HUES48 (cell line): ENCODE data around the gene SLC25A27.
"Not testable (repeated sequence)": the region's sequence is repeated elsewhere in the genome, so short reads cannot be mapped to it uniquely, and the experiment has no call there.

Source experiments
- H3K27ac ChIP-seq: one replicate; pipeline ENCODE4 v1.7.0; 2013; ENCODE audit warnings: low read depth, low read length, inconsistent platforms
- H3K27me3 ChIP-seq: 2 replicates; pipeline ENCODE4 v1.6.1; 2013; ENCODE audit warnings: mild to moderate bottlenecking, low read length; ENCODE audit not compliant: control insufficient read depth, insufficient read depth
- H3K36me3 ChIP-seq: 2 replicates; pipeline ENCODE4 v1.6.1; 2013; ENCODE audit warnings: low read length; ENCODE audit not compliant: control insufficient read depth, insufficient read depth
- H3K4me1 ChIP-seq: 2 replicates; pipeline ENCODE4 v1.6.1; 2013; ENCODE audit warnings: mild to moderate bottlenecking, low read length; ENCODE audit not compliant: control insufficient read depth, insufficient read depth
- H3K4me3 ChIP-seq: 2 replicates; pipeline ENCODE4 v1.5.1; 2013; ENCODE audit warnings: mild to moderate bottlenecking, low read depth, low read length
- H3K9ac ChIP-seq: 2 replicates; pipeline ENCODE4 v1.6.1; 2013; ENCODE audit warnings: mild to moderate bottlenecking, low read depth, low read length, moderate library complexity
- H3K9me3 ChIP-seq: 2 replicates; pipeline ENCODE4 v1.6.1; 2013; ENCODE audit warnings: low read length; ENCODE audit not compliant: control insufficient read depth, insufficient read depth

Gene SLC25A27

GRCh38 chr6:46629691-46630090 is 23.1 kb upstream of the SLC25A27 start:
- H3K9me3 ChIP-seq: no peaks in the 10 kb centered on the region
- no peak overlapping the region for H3K4me3 ChIP-seq
- no peaks in the 10 kb centered on the region for H3K4me1 ChIP-seq
- H3K9ac ChIP-seq: no peak overlapping the region
- no peak overlapping the region for H3K27ac ChIP-seq
- no peaks in the 10 kb centered on the region for H3K27me3 ChIP-seq
- H3K36me3 ChIP-seq: no peaks in the 10 kb centered on the region

GRCh38 chr6:46632053-46632452 is 20.7 kb upstream of the SLC25A27 start:
- Histone ChIP-seq H3K27me3 (no peaks in the 10 kb centered on the region), H3K9me3 (no peaks in the 10 kb centered on the region), H3K4me1 (no peaks in the 10 kb centered on the region), H3K27ac (no peak overlapping the region), H3K4me3 (no peak overlapping the region), H3K9ac (no peak overlapping the region), H3K36me3 (no peaks in the 10 kb centered on the region)

- no peak overlapping the region for H3K4me3 ChIP-seq
- H3K4me1 ChIP-seq: peaks cover 5% of the 10 kb centered on the region; the same call in 1 of the 2 replicates
Observed at GRCh38 chr6:46635462-46635861, 17.3 kb upstream of the SLC25A27 start.

GRCh38 chr6:46637145-46637544 is 15.6 kb upstream of the SLC25A27 start:
- Histone ChIP-seq H3K27ac (no peak overlapping the region), H3K4me1 (peaks cover 8% of the 10 kb centered on the region; the same call in 1 of the 2 replicates), H3K36me3 (no peaks in the 10 kb centered on the region), H3K9me3 (no peaks in the 10 kb centered on the region), H3K4me3 (no peak overlapping the region), H3K27me3 (no peaks in the 10 kb centered on the region), H3K9ac (no peak overlapping the region)

More at GRCh38 chr6:46635462-46635861, 17.3 kb upstream of the SLC25A27 start:
- no peak overlapping the region for H3K9ac ChIP-seq
- no peak overlapping the region for H3K27ac ChIP-seq
- no peaks in the 10 kb centered on the region for H3K36me3 ChIP-seq
- no peaks in the 10 kb centered on the region for H3K9me3 ChIP-seq
- H3K27me3 ChIP-seq: no peaks in the 10 kb centered on the region

GRCh38 chr6:46637933-46638332 is 14.8 kb upstream of the SLC25A27 start:
- Histone ChIP-seq H3K9ac (no peak overlapping the region), H3K4me1 (peaks cover 8% of the 10 kb centered on the region; the same call in 1 of the 2 replicates), H3K27ac (no peak overlapping the region), H3K27me3 (no peaks in the 10 kb centered on the region), H3K36me3 (no peaks in the 10 kb centered on the region), H3K9me3 (no peaks in the 10 kb centered on the region), H3K4me3 (no peak overlapping the region)

- H3K4me1 ChIP-seq: peaks cover 8% of the 10 kb centered on the region; the same call in 1 of the 2 replicates
- H3K9ac ChIP-seq: no peak overlapping the region
- H3K36me3 ChIP-seq: no peaks in the 10 kb centered on the region
- no peaks in the 10 kb centered on the region for H3K27me3 ChIP-seq
- no peak overlapping the region for H3K27ac ChIP-seq
- H3K9me3 ChIP-seq: no peaks in the 10 kb centered on the region
- no peak overlapping the region for H3K4me3 ChIP-seq
Observed at GRCh38 chr6:46638650-46639049, 14.1 kb upstream of the SLC25A27 start.

GRCh38 chr6:46642928-46643751 is 9.6 kb upstream of the SLC25A27 start:
- Histone ChIP-seq H3K4me1 (peaks cover 8% of the 10 kb centered on the region; the same call in 1 of the 2 replicates), H3K36me3 (no peaks in the 10 kb centered on the region), H3K9ac (no peak overlapping the region), H3K9me3 (no peaks in the 10 kb centered on the region), H3K27me3 (no peaks in the 10 kb centered on the region), H3K27ac (no peak overlapping the region), H3K4me3 (no peak overlapping the region)

- H3K9me3 ChIP-seq: no peaks in the 10 kb centered on the region
- no peak overlapping the region for H3K4me3 ChIP-seq
- peaks cover 3% of the 10 kb centered on the region; the same call in 1 of the 2 replicates for H3K4me1 ChIP-seq
- H3K36me3 ChIP-seq: no peaks in the 10 kb centered on the region
- H3K27me3 ChIP-seq: no peaks in the 10 kb centered on the region
- H3K27ac ChIP-seq: no peak overlapping the region
- no peak overlapping the region for H3K9ac ChIP-seq
Observed at GRCh38 chr6:46645265-46645664, 7.5 kb upstream of the SLC25A27 start.

GRCh38 chr6:46648108-46648507 is 4.7 kb upstream of the SLC25A27 start:
- H3K9ac ChIP-seq, H3K27ac ChIP-seq: not testable (repeated sequence)

GRCh38 chr6:46648869-46649492 is 3.8 kb upstream of the SLC25A27 start:
- Histone ChIP-seq H3K4me3 (no peak overlapping the region), H3K9ac (no peak overlapping the region), H3K36me3 (no peaks in the 10 kb centered on the region), H3K27me3 (peaks cover 9% of the 10 kb centered on the region), H3K27ac (no peak overlapping the region), H3K9me3 (no peaks in the 10 kb centered on the region), H3K4me1 (peaks cover 11% of the 10 kb centered on the region; the same call in 1 of the 2 replicates)

More at GRCh38 chr6:46648108-46648507, 4.7 kb upstream of the SLC25A27 start:
- not testable (repeated sequence) for H3K36me3 ChIP-seq, H3K9me3 ChIP-seq, H3K27me3 ChIP-seq, H3K4me3 ChIP-seq, H3K4me1 ChIP-seq

GRCh38 chr6:46651006-46651405 is 1.8 kb upstream of the SLC25A27 start:
- Histone ChIP-seq H3K36me3 (no peaks in the 10 kb centered on the region), H3K9ac (no peak overlapping the region), H3K9me3 (no peaks in the 10 kb centered on the region), H3K4me1 (peaks cover 11% of the 10 kb centered on the region; the same call in 1 of the 2 replicates), H3K4me3 (peak overlapping the region; percentile 82; the same call in 1 of the 2 replicates), H3K27me3 (peaks cover 17% of the 10 kb centered on the region), H3K27ac (no peak overlapping the region)
